Measurements from ENCODE around the gene LIMK2.

DNA sequence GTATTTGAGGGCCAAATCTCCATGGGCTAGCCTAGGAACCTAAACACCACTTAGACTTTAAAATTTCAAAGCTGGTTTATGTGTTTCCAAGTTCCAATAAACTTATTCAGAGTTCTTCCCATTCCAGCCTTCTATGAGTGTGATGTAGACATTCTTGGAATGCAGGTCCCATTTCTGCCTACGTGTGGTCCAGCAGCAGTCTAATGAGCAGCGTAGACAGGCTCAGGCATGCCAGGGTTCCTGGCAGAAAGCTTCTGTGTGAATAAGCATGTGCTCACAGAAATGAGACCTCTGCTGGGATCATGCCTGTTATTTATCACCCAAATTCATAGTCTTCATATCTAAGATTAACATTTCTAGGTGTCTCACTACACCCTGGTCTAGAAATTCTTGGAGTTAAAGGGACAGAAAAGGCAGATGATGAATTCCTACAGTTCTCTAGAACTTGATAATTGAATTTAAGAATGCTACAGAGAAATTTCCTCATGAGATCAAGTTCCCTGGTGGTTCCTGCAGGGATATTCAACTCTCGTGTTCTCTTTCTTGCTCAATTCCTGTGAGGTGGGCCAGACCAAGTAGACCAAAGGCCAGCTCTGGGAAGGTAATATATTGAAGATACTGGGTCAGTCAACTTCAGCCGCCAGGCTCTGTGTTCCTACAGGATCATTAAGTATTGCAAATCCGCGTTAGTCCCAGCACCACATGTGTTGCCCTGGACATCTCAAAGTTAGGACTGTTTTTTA is 34.5 kb upstream of the LIMK2 start:
- TF ChIP-seq SP1 (IDR thresholded peaks at IDR 0.05) (no peak), BHLHE40 (IDR thresholded peaks at IDR 0.05; ENCODE audit: borderline replicate concordance) (no peak), TARDBP (IDR thresholded peaks at IDR 0.05) (no peak), NFRKB (IDR thresholded peaks at IDR 0.05) (no peak), SUZ12 (IDR thresholded peaks at IDR 0.05) (no peak), ELF4 (IDR thresholded peaks at IDR 0.05) (no peak), ARNT (IDR thresholded peaks at IDR 0.05) (no peak), L3MBTL2 (conservative IDR thresholded peaks at IDR 0.05) (no peak), ZNF384 (IDR thresholded peaks at IDR 0.05) (no peak), LEF1 (IDR thresholded peaks at IDR 0.05; ENCODE audit: borderline replicate concordance) (no peak)
- TF ChIP-seq, protein P1, sequence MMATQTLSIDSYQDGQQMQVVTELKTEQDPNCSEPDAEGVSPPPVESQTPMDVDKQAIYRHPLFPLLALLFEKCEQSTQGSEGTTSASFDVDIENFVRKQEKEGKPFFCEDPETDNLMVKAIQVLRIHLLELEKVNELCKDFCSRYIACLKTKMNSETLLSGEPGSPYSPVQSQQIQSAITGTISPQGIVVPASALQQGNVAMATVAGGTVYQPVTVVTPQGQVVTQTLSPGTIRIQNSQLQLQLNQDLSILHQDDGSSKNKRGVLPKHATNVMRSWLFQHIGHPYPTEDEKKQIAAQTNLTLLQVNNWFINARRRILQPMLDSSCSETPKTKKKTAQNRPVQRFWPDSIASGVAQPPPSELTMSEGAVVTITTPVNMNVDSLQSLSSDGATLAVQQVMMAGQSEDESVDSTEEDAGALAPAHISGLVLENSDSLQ (IDR thresholded peaks at IDR 0.05): no peak
